A673 (cell line): Measurements from ENCODE around the gene CYP2W1. TPM values are rescaled to one million over a fixed set of nuclear protein-coding genes. Genes with fewer than 3 reads are reported as not detected.

ENCODE experiments used
- BruUV-seq: library from RNA; stranded (reverse); fragments of 400-500 nt; replicated peaks from 2 replicates; lab custom pipeline; 2021; lab: Mats Ljungman, UMichigan
- CTCF ChIA-PET: fragments of 300-600 bp; sonication (Branson Sonifier 250); formaldehyde crosslinking; loops from one replicate; lab custom pipeline; 2022; ENCODE audit warnings: antibody characterized with exemption; lab: Charles Lee
- POLR2A ChIA-PET: fragments of 300-600 bp; sonication (Branson Sonifier 250); formaldehyde crosslinking; loops from one replicate; lab custom pipeline; 2022; ENCODE audit warnings: antibody characterized with exemption; ENCODE audit not compliant: low non-redundant PET; lab: Charles Lee
- DNase-seq: peaks from one replicate; pipeline ENCODE4 v3.0.0-alpha.2; 2015; ENCODE audit warnings: low spot score
- H3K27ac ChIP-seq: fragments of 200-600 bp; sonication (generic); 2 replicates; pipeline ENCODE4 v1.5.1; 2016; ENCODE audit warnings: mixed run types, low read depth, mild to moderate bottlenecking, mixed read lengths, antibody characterized with exemption, low read length; ENCODE audit not compliant: poor library complexity, severe bottlenecking
- H3K27me3 ChIP-seq: fragments of 200-600 bp; sonication (generic); replicated peaks from 2 replicates; pipeline ENCODE4 v1.6.1; 2017; ENCODE audit warnings: mixed run types, low read depth, mild to moderate bottlenecking, mixed read lengths, antibody characterized with exemption, low read length; ENCODE audit not compliant: insufficient read depth, poor library complexity
- H3K36me3 ChIP-seq: fragments of 200-600 bp; sonication (generic); 2 replicates; pipeline ENCODE4 v1.6.1; 2016; ENCODE audit warnings: mixed run types, mild to moderate bottlenecking, mixed read lengths, antibody characterized with exemption, low read length; ENCODE audit not compliant: insufficient read depth, poor library complexity, severe bottlenecking
- H3K4me1 ChIP-seq: fragments of 200-600 bp; sonication (generic); 2 replicates; pipeline ENCODE4 v1.6.1; 2017; ENCODE audit warnings: mixed run types, mild to moderate bottlenecking, mixed read lengths, antibody characterized with exemption, low read length; ENCODE audit not compliant: insufficient read depth, poor library complexity, severe bottlenecking
- H3K4me3 ChIP-seq: fragments of 200-600 bp; sonication (generic); 2 replicates; pipeline ENCODE4 v1.5.1; 2016; ENCODE audit warnings: low read depth, mixed run types, mild to moderate bottlenecking, mixed read lengths, low read length; ENCODE audit not compliant: poor library complexity, severe bottlenecking
- H3K9me3 ChIP-seq: fragments of 200-600 bp; sonication (generic); 2 replicates; pipeline ENCODE4 v1.6.1; 2016; ENCODE audit warnings: mixed run types, low read depth, mild to moderate bottlenecking, mixed read lengths, antibody characterized with exemption, low read length; ENCODE audit not compliant: poor library complexity, severe bottlenecking
- CTCF ChIP-seq: fragments of 300-800, 200-600 bp; sonication (generic); conservative IDR thresholded peaks from 2 replicates; pipeline ENCODE4 v1.5.1; 2017; ENCODE audit warnings: low read depth, mild to moderate bottlenecking, antibody characterized with exemption, low read length, moderate library complexity, mixed read lengths
- EZH2 ChIP-seq: fragments of 200-600 bp; sonication (generic); IDR thresholded peaks from 2 replicates; pipeline ENCODE4 v1.6.1; 2017; ENCODE audit warnings: borderline replicate concordance, low read depth, mild to moderate bottlenecking, mixed read lengths, antibody characterized with exemption, low read length; ENCODE audit not compliant: poor library complexity, severe bottlenecking
- intact Hi-C: fragments of 100-400 bp; cut with micrococcal nuclease; formaldehyde crosslinking; loops from one replicate; pipeline ENCODE4 v1.10.0; 2022; ENCODE audit not compliant: unreplicated experiment
- total RNA-seq: library from RNA; stranded (reverse); gene quantifications from 2 replicates; pipeline ENCODE4 v1.2.3, GENCODE V29; 2021

Gene CYP2W1
- total RNA-seq, 1 experiment from 2014 or later = not detected

GRCh38 chr7:987909-988308 is 4.9 kb downstream of the CYP2W1 start:
- no peak for TF ChIP-seq EZH2
- TF ChIP-seq CTCF = no peak
- POLR2A ChIA-PET = no interaction called here

GRCh38 chr7:988426-988911 is 5.5 kb downstream of the CYP2W1 start:
- Histone ChIP-seq H3K9me3 (no peaks in the 10 kb centered on the region), H3K4me1 (no peaks in the 10 kb centered on the region), H3K27ac (no peak overlapping the region), H3K36me3 (no peaks in the 10 kb centered on the region), H3K27me3 (no peaks in the 10 kb centered on the region), H3K4me3 (no peak overlapping the region)
- intact Hi-C loops = no loop called here
- no peak for TF ChIP-seq CTCF
- no peak for TF ChIP-seq EZH2
- ChIA-PET CTCF (no interaction called here), POLR2A (no interaction called here)
- no peak for DNase-seq
- no TSS peak for BruUV-seq

More at GRCh38 chr7:987909-988308, 4.9 kb downstream of the CYP2W1 start:
- Histone ChIP-seq H3K27ac (no peak overlapping the region), H3K36me3 (no peaks in the 10 kb centered on the region), H3K9me3 (no peaks in the 10 kb centered on the region), H3K4me3 (no peak overlapping the region), H3K4me1 (no peaks in the 10 kb centered on the region), H3K27me3 (no peaks in the 10 kb centered on the region)
- no peak for DNase-seq
- BruUV-seq = no TSS peak
- CTCF ChIA-PET = no interaction called here
- intact Hi-C loops = no loop called here

- CTCF ChIA-PET = no interaction called here
- no TSS peak for BruUV-seq
- intact Hi-C loops = no loop called here
Observed at GRCh38 chr7:988963-989529, 6.1 kb downstream of the CYP2W1 start.

More at GRCh38 chr7:988963-989529, 6.1 kb downstream of the CYP2W1 start:
- Histone ChIP-seq H3K36me3 (no peaks in the 10 kb centered on the region), H3K4me3 (no peak overlapping the region), H3K27ac (no peak overlapping the region), H3K9me3 (no peaks in the 10 kb centered on the region), H3K27me3 (no peaks in the 10 kb centered on the region), H3K4me1 (no peaks in the 10 kb centered on the region)
- DNase-seq = no peak
- POLR2A ChIA-PET = no interaction called here
- TF ChIP-seq EZH2 (no peak), CTCF (no peak)
